AG10803 (cell line): ENCODE results near the gene KCTD21.

Experiments
- DNase-seq: peaks from one replicate; pipeline ENCODE4 v3.0.0; 2010; ENCODE audit warnings: low read depth
- H3K4me3 ChIP-seq: 2 replicates; pipeline ENCODE4 v1.5.1; 2011; ENCODE audit warnings: mild to moderate bottlenecking, low read length, control low read depth
- TF ChIP-seq, protein P1 (sequence below): conservative IDR thresholded peaks from 2 replicates; pipeline ENCODE4 v1.5.1; 2011; ENCODE audit warnings: mild to moderate bottlenecking, low read length, control low read depth, inconsistent platforms

KCTD21 gene

DNA sequence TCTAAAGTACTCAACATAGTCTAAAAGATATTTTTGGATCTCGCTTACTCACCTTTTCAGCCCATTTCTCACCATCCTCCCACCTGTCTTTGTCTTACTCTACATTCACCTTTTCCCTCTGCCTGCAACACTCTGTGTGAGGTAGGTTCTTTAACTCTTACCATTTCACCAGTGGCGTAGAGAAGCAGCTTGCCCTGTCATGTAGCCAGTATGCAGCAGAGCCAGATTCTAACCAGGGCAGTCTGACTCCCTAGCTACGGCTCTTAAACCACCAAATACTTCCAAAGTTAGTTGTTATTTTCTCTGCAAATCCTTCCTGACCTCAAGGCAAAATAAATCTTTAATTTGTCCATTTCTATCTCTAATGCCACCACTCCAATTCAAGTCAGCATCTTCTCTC, 56.5 kb downstream of the KCTD21 start:
- H3K4me3 ChIP-seq: no peak overlapping the region
- TF ChIP-seq, protein P1, sequence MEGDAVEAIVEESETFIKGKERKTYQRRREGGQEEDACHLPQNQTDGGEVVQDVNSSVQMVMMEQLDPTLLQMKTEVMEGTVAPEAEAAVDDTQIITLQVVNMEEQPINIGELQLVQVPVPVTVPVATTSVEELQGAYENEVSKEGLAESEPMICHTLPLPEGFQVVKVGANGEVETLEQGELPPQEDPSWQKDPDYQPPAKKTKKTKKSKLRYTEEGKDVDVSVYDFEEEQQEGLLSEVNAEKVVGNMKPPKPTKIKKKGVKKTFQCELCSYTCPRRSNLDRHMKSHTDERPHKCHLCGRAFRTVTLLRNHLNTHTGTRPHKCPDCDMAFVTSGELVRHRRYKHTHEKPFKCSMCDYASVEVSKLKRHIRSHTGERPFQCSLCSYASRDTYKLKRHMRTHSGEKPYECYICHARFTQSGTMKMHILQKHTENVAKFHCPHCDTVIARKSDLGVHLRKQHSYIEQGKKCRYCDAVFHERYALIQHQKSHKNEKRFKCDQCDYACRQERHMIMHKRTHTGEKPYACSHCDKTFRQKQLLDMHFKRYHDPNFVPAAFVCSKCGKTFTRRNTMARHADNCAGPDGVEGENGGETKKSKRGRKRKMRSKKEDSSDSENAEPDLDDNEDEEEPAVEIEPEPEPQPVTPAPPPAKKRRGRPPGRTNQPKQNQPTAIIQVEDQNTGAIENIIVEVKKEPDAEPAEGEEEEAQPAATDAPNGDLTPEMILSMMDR: no peak
- DNase-seq: no peak

DNA sequence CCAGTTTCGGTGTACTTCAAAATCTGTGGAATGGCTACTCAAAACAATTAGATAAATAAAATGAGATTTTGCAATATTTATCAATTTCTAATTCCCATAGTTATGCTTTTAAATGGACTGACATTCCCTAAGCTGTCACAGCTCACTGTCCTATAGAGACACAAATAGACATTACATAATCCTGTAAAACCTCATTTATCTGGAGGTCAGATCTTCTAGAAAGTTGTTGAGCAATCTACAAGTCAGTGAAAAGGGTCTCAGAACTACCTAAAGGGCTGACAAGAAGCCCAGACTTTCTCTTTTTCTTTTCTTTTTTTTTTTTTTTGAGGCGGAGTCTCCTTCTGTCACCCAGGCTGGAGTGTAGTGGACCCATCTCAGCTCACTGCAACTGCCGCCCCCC, 61.0 kb downstream of the KCTD21 start:
- DNase-seq: no peak
- TF ChIP-seq, protein P1: no peak
- no peak overlapping the region for H3K4me3 ChIP-seq
